Thyroid gland (tissue), 4 donors: ENCODE measurements around the gene PLVAP. TPM values are rescaled to one million over a fixed set of nuclear protein-coding genes. Genes with fewer than 3 reads are reported as not detected.

Source experiments
- DNase-seq, 2 donors: peaks; one replicate each; pipeline ENCODE4 v3.0.0-alpha.2; 2019
- H3K27ac ChIP-seq, 3 donors: fragments of 200-600 bp; sonication (generic); 1 replicate in 2 of 3; 2 replicates in 1 of 3; pipeline ENCODE4 v1.5.1; 2016 to 2019; ENCODE audit warnings: mild to moderate bottlenecking in 1 of 3, moderate library complexity in 1 of 3
- H3K27me3 ChIP-seq: fragments of 200-600 bp; sonication (generic); one replicate; pipeline ENCODE4 v1.5.1; 2019
- H3K36me3 ChIP-seq, 2 donors: fragments of 200-600 bp; sonication (generic); one replicate each; pipeline ENCODE4 v1.5.1; 2016 to 2019
- H3K4me1 ChIP-seq, 2 donors: fragments of 200-600 bp; sonication (generic); one replicate each; pipeline ENCODE4 v1.5.1; 2017 to 2019
- H3K4me3 ChIP-seq, 3 donors: fragments of 200-600 bp; sonication (generic); replicated peaks in 1 of 3; 1 replicate in 2 of 3; 2 replicates in 1 of 3; pipeline ENCODE4 v1.5.1; 2016; ENCODE audit warnings: mild to moderate bottlenecking in 1 of 3
- H3K9me3 ChIP-seq: fragments of 200-600 bp; sonication (generic); one replicate; pipeline ENCODE4 v1.5.1; 2017
- POLR2A ChIP-seq, 2 donors: fragments of 450-650 bp; IDR thresholded peaks; one replicate each; pipeline ENCODE4 v1.6.1; 2017; ENCODE audit warnings: antibody characterized with exemption in 2 of 2, mild to moderate bottlenecking in 2 of 2, moderate library complexity in 1 of 2
- WGBS, 2 donors: methylation state at CpG; one replicate each; pipeline ENCODE4 v1.1.5; 2017; 5-methylcytosine and 5-hydroxymethylcytosine counted together
- intact Hi-C: fragments of 100-400 bp; cut with DNase I; formaldehyde crosslinking; loops from one replicate; pipeline ENCODE4 v1.15.1; 2023
- total RNA-seq, 4 donors: library from RNA; depleted of rRNA; stranded (reverse); fragments of >200 nt; gene quantifications; one replicate each; pipeline ENCODE4 v1.2.3, GENCODE V29; 2016
- TF ChIP-seq, protein P1 (sequence below), 6 experiments: fragments of 200-600 bp in 3 of 6; fragments of 450-650 bp in 3 of 6; sonication (generic) in 3 of 6; IDR thresholded peaks; one replicate each; pipeline ENCODE4 v1.5.1; 2016 to 2019; ENCODE audit warnings: antibody characterized with exemption in 6 of 6, mild to moderate bottlenecking in 2 of 6, inconsistent platforms in 1 of 6, moderate library complexity in 1 of 6

Gene PLVAP
- total RNA-seq, 4 donors from 2014 or later, result 103 to 322 (median 174) TPM

DNA sequence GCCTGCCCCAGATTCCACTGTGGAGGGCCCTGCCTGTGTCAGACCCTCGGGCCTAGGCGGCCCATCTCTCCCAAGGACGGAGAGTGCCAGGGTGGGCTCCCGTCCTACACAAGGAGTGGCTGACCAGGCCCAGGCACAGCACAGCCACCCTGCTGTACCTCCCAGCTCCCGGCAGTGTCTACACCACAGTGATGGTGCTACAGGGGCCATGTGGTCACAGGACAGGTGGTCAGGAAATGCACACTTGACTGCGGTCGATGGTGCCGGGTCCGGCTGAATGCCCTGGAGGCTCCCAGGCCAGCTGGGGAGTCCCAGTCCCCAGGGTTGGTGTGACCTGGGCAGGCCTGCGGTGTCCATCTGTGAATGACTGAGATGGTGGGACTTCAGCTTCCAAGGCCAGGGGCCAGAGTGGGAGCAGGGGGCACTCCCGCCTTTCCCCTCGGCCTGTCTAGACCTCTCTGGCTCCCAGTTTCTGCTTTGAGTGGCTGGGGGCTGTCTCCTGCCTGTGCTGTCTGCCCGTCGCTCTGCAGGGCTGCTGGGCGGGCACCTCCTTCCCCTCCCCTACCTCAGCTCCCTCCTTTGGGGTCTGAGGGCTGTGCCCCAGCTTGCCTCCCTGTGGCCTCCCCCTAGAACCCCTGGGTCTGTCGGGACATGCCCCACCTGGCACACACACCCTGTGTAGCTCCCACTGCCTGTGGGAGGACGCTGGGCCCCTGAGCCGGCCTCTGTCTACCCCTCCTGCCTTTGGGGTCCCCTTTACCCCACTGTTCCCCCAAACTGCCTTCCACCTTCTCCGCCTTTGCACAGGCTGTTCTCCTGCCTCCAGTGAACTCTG is 55.3 kb downstream of the PLVAP start:
- intact Hi-C loops, result no loop called here
- peaks cover 15 to 31% of the 10 kb centered on the region in 2 donors for H3K36me3 ChIP-seq

DNA sequence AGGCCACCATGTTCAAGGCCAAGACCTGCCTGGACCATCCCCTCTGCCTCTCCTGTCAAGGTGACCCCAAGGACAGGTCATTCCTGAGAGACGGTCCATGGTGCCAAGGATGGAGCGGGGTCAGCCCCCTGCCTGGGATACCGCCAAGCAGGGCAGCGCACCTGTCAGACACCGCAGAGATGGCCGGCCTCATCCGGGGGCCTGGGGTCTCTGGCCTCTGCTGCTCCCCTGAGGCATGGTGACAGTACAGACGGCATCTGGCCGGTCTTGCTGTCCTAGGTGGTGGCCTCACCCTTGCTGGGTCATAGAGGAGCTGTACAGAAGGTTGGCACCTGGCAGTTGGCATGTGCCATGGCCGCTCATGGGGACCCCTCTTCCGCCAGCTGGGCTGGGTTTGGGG is 56.7 kb downstream of the PLVAP start:
- no peak for DNase-seq
- Histone ChIP-seq H3K4me3 (no peak overlapping the region), H3K9me3 (no peaks in the 10 kb centered on the region), H3K27ac (no peak overlapping the region), H3K27me3 (no peaks in the 10 kb centered on the region), H3K4me1 (no peaks in the 10 kb centered on the region), H3K36me3 (peaks cover 22 to 42% of the 10 kb centered on the region in 2 donors)
- WGBS, 2 donors, result 80 to 100% methylated on average over 3 to 11 of the region's 11 CpGs
- intact Hi-C loops, result no loop called here
- no peak for TF ChIP-seq POLR2A (IDR thresholded peaks at IDR 0.05)
- TF ChIP-seq, protein P1, sequence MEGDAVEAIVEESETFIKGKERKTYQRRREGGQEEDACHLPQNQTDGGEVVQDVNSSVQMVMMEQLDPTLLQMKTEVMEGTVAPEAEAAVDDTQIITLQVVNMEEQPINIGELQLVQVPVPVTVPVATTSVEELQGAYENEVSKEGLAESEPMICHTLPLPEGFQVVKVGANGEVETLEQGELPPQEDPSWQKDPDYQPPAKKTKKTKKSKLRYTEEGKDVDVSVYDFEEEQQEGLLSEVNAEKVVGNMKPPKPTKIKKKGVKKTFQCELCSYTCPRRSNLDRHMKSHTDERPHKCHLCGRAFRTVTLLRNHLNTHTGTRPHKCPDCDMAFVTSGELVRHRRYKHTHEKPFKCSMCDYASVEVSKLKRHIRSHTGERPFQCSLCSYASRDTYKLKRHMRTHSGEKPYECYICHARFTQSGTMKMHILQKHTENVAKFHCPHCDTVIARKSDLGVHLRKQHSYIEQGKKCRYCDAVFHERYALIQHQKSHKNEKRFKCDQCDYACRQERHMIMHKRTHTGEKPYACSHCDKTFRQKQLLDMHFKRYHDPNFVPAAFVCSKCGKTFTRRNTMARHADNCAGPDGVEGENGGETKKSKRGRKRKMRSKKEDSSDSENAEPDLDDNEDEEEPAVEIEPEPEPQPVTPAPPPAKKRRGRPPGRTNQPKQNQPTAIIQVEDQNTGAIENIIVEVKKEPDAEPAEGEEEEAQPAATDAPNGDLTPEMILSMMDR (IDR thresholded peaks at IDR 0.05), result no peak

More for the DNA sequence above, 55.3 kb downstream of the PLVAP start:
- TF ChIP-seq POLR2A (IDR thresholded peaks at IDR 0.05), result no peak
- TF ChIP-seq, protein P1 (IDR thresholded peaks at IDR 0.05), result no peak
- no peaks in the 10 kb centered on the region for H3K4me1 ChIP-seq
- DNase-seq, result no peak
- 86 to 97% methylated on average over 10 to 12 of the region's 19 CpGs for WGBS, 2 donors
- no peak overlapping the region for H3K27ac ChIP-seq
- H3K9me3 ChIP-seq, result no peaks in the 10 kb centered on the region
- H3K27me3 ChIP-seq, result no peaks in the 10 kb centered on the region
- no peak overlapping the region for H3K4me3 ChIP-seq

DNA sequence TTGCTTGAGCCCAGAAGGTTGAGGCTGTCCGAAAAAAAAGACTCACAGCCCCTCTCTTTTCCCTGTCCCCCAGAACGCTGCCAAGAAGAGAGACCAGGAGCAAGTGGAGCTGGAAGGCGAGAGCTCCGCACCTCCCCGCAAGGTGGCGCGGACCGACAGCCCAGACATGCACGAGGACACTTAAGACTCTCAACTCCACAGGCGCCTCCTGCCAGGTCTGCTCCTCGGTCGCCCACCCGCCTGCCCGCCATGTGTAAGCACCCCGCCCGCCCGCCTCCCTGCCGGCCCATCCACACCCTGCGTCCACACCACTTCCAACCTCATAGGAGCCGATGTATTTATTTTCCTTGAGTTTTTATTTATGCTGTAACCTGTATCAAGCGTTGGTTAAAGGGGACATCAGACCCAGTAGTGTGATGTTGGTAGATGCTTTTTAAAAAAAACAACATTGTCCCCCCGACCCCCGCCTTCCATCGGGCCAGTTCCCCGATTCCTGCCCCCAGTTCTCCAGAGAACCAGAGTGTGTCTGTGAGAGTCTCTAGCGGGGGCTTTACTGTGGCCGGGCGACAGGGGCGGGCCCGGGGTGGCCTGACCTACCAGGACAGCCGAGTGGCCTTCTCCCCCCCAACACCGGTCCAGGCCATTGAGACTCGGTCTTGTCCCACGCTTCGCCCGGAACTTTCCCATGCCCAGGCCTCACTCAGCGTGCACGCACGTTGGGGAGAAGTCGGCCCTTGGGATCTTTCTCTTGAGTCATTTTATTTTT is 57.5 kb downstream of the PLVAP start:
- intact Hi-C loops, result no loop called here
- no peaks in the 10 kb centered on the region for H3K9me3 ChIP-seq
- H3K4me3 ChIP-seq, result no peak overlapping the region
- H3K27ac ChIP-seq, result no peak overlapping the region
- no peaks in the 10 kb centered on the region for H3K4me1 ChIP-seq
- H3K36me3 ChIP-seq, result peaks cover 23 to 44% of the 10 kb centered on the region in 2 donors
- DNase-seq, result no peak
- TF ChIP-seq POLR2A (IDR thresholded peaks at IDR 0.05), result no peak
- TF ChIP-seq, protein P1 (IDR thresholded peaks at IDR 0.05), result no peak
- 90 to 92% methylated on average over 40 of the region's 40 CpGs for WGBS, 2 donors
- H3K27me3 ChIP-seq, result no peaks in the 10 kb centered on the region

DNA sequence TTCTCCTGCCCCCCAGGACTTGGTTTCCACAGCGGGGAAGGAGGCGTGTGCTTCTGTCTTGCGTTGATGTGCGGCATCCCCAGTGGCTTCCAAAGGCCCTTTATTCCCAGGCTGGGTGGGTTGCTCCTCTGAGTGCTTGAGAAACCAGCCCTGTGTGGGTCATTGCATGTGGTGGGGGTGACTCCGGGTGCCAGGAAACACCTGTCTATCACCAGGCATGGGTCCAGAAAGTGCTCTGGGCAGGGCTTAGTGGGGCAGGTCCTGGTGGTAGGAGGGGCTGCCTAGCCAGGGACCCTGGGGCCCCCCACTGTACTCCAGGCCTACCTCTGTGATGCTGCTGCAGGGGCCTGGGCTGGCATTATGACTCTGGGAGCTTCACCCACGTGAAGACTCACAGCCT is 58.2 kb downstream of the PLVAP start:
- Histone ChIP-seq H3K4me1 (no peaks in the 10 kb centered on the region), H3K36me3 (peaks cover 29 to 50% of the 10 kb centered on the region in 2 donors), H3K9me3 (no peaks in the 10 kb centered on the region), H3K4me3 (no peak overlapping the region), H3K27ac (no peak overlapping the region), H3K27me3 (no peaks in the 10 kb centered on the region)
- no peak for TF ChIP-seq POLR2A (IDR thresholded peaks at IDR 0.05)
- TF ChIP-seq, protein P1 (IDR thresholded peaks at IDR 0.05), result no peak
- intact Hi-C loops, result no loop called here
- 79 to 91% methylated on average over 5 of the region's 6 CpGs for WGBS, 2 donors
- DNase-seq, result no peak
